Ovary (tissue), 9 donors: ENCODE data around the gene CPS1. TPM values are rescaled to one million over a fixed set of nuclear protein-coding genes. Genes with fewer than 3 reads are reported as not detected.

Source experiments
- DNase-seq, 5 donors: peaks; one replicate each; pipeline ENCODE4 v3.0.0-alpha.2; 2019 to 2020
- H3K27ac ChIP-seq, 2 donors: fragments of 200-600 bp; one replicate each; pipeline versions ENCODE4 v1.5.1 to v1.8.0; 2019 to 2022
- H3K27me3 ChIP-seq: fragments of 200-600 bp; one replicate; pipeline ENCODE4 v1.8.0; 2022
- H3K36me3 ChIP-seq: fragments of 200-600 bp; sonication (generic); one replicate; pipeline ENCODE4 v1.5.1; 2019
- H3K4me1 ChIP-seq: one replicate; pipeline ENCODE4 v1.8.1; 2013; ENCODE audit warnings: mild to moderate bottlenecking, moderate library complexity; ENCODE audit not compliant: insufficient read depth
- H3K4me3 ChIP-seq: fragments of 200-600 bp; sonication (generic); one replicate; pipeline ENCODE4 v1.5.1; 2017
- H3K9me3 ChIP-seq, 2 donors: fragments of 200-600 bp in 1 of 2; sonication (generic) in 1 of 2; one replicate each; pipeline versions ENCODE4 v1.5.1 to v1.8.1; 2013 to 2019; ENCODE audit warnings: mild to moderate bottlenecking in 1 of 2, moderate library complexity in 1 of 2
- CTCF ChIP-seq, 3 donors: fragments of 450-650 bp in 2 of 3; fragments of 200-600 bp in 1 of 3; IDR thresholded peaks; one replicate each; pipeline versions ENCODE4 v1.5.1 to v1.8.0; 2016 to 2022; ENCODE audit warnings: antibody characterized with exemption in 3 of 3, mild to moderate bottlenecking in 1 of 3
- EP300 ChIP-seq: sonication (generic); formaldehyde crosslinking; IDR thresholded peaks from one replicate; pipeline ENCODE4 v1.6.1; 2017; ENCODE audit warnings: antibody characterized with exemption
- POLR2A ChIP-seq: fragments of 450-650 bp; IDR thresholded peaks from one replicate; pipeline ENCODE4 v1.6.1; 2017; ENCODE audit warnings: antibody characterized with exemption, mild to moderate bottlenecking, moderate library complexity
- WGBS, 3 donors: extraction: QIAGEN DNeasy Blood & Tissue Kit in 1 of 3; methylation state at CpG; one replicate each; pipeline versions ENCODE4 v1.1.5 to v1.1.7; 2013 to 2017; 5-methylcytosine and 5-hydroxymethylcytosine counted together
- intact Hi-C, 4 donors: fragments of 100-400 bp; cut with DNase I; formaldehyde crosslinking; loops; one replicate each; pipeline versions ENCODE4 v1.11.0 to v1.15.1; 2022 to 2023
- polyA plus RNA-seq, 2 donors: library from polyadenylated mRNA; stranded (reverse); fragments of 200-250 nt in 1 of 2; fragments of 350-450 nt in 1 of 2; fragmentation: Illumina TruSeq in 1 of 2; extraction: RNeasy Lipid Tissue Mini Kit (QIAGEN cat#74804) in 1 of 2; gene quantifications; one replicate each; pipeline ENCODE4 v1.2.3, GENCODE V29; 2013 to 2014
- total RNA-seq, 7 donors: library from RNA; depleted of rRNA in 2 of 7; stranded (reverse); fragments of >200 nt in 2 of 7; fragmentation: NEBNext Ultra II Directional in 3 of 7; extraction: Animal tissue kit (Norgen Biotek cat#: 25700) in 3 of 7; gene quantifications; one replicate each; pipeline versions ENCODE4 v1.1.0 to v1.2.4, GENCODE V29; 2016 to 2023
- donor health status: DM: no; HTN: no; CAD: no; lungs with moderate emphysema.
- donor health status: DM: no; HTN: no; CAD: no.
- donor health status: Bipolar disorder and iron deficiency.
- donor health status: DM: yes; HTN: yes; CAD: no.
- donor health status: DM: no; HTN: no; CAD: no.
- donor health status: DM: yes; HTN: yes; CAD: no.

Gene CPS1
- total and polyA plus RNA-seq, 9 donors: 1.9 to 14.1 (median 7.0) TPM

GRCh38 chr2:210534879-210535278 is 21.5 kb upstream of the CPS1 start:
- intact Hi-C loops: loop anchor here in 1 of 4 donors (2.0 kb wide), 1 partner anchor 14 kb away; no protein-coding TSS in a partner anchor
- no peak overlapping the region for H3K4me3 ChIP-seq
- H3K4me1 ChIP-seq: no peaks in the 10 kb centered on the region
- no peak for TF ChIP-seq CTCF (IDR thresholded peaks at IDR 0.05)
- TF ChIP-seq POLR2A: no peak
- TF ChIP-seq EP300: no peak
- no peaks in the 10 kb centered on the region for H3K9me3 ChIP-seq
- H3K27ac ChIP-seq: no peak overlapping the region
- DNase-seq: no peak
- H3K27me3 ChIP-seq: no peaks in the 10 kb centered on the region
- H3K36me3 ChIP-seq: no peaks in the 10 kb centered on the region
- 81 to 100% (median 86%) methylated on average over 1 of the region's 1 CpG for WGBS, 3 donors

- Histone ChIP-seq H3K4me1 (no peaks in the 10 kb centered on the region), H3K27me3 (no peaks in the 10 kb centered on the region), H3K27ac (no peak overlapping the region), H3K4me3 (no peak overlapping the region), H3K9me3 (no peaks in the 10 kb centered on the region), H3K36me3 (no peaks in the 10 kb centered on the region)
- WGBS, 3 donors: 82 to 91% (median 86%) methylated on average over 2 of the region's 2 CpGs
- no peak for DNase-seq
- intact Hi-C loops: no loop called here
- TF ChIP-seq POLR2A: no peak
- no peak for TF ChIP-seq EP300
- no peak for TF ChIP-seq CTCF (IDR thresholded peaks at IDR 0.05)
These were observed 19.3 kb upstream of the CPS1 start for GRCh38 chr2:210536973-210537650.

- Histone ChIP-seq H3K27me3 (no peaks in the 10 kb centered on the region), H3K9me3 (no peaks in the 10 kb centered on the region), H3K4me3 (no peak overlapping the region), H3K36me3 (no peaks in the 10 kb centered on the region), H3K27ac (no peak overlapping the region), H3K4me1 (no peaks in the 10 kb centered on the region)
- DNase-seq: no peak
- intact Hi-C loops: no loop called here
- 96 to 98% (median 97%) methylated on average over 2 of the region's 2 CpGs for WGBS, 3 donors
- TF ChIP-seq CTCF (IDR thresholded peaks at IDR 0.05): no peak
- no peak for TF ChIP-seq EP300
- TF ChIP-seq POLR2A: no peak
These were observed 17.4 kb upstream of the CPS1 start for GRCh38 chr2:210539035-210539434.

- DNase-seq: no peak
- no peaks in the 10 kb centered on the region for H3K4me1 ChIP-seq
- H3K27ac ChIP-seq: no peak overlapping the region
- 39 to 55% (median 46%) methylated on average over 5 of the region's 5 CpGs for WGBS, 3 donors
- H3K27me3 ChIP-seq: no peaks in the 10 kb centered on the region
- TF ChIP-seq POLR2A: no peak
- no peaks in the 10 kb centered on the region for H3K9me3 ChIP-seq
- H3K4me3 ChIP-seq: no peak overlapping the region
- no peaks in the 10 kb centered on the region for H3K36me3 ChIP-seq
- intact Hi-C loops: no loop called here
These were observed 16.6 kb upstream of the CPS1 start for GRCh38 chr2:210539578-210540416.

GRCh38 chr2:210540471-210540870 is 15.9 kb upstream of the CPS1 start:
- intact Hi-C loops: no loop called here
- TF ChIP-seq POLR2A: no peak
- Histone ChIP-seq H3K27ac (no peak overlapping the region), H3K4me3 (no peak overlapping the region), H3K9me3 (no peaks in the 10 kb centered on the region), H3K4me1 (no peaks in the 10 kb centered on the region), H3K27me3 (no peaks in the 10 kb centered on the region), H3K36me3 (no peaks in the 10 kb centered on the region)
- 90 to 94% (median 94%) methylated on average over 4 of the region's 4 CpGs for WGBS, 3 donors
- DNase-seq: no peak
